Fibroblast of upper back skin (primary cell): ENCODE results near the gene STARD5.

Experiments
- DNase-seq: peaks from one replicate; pipeline ENCODE4 v3.0.0-alpha.2; 2013

Gene STARD5

GRCh38 chr15:81289910-81290309 lies 34.0 kb downstream of the STARD5 start:
- DNase-seq = no peak

- no peak for DNase-seq
Measured at GRCh38 chr15:81288616-81289015, 35.3 kb downstream of the STARD5 start.

DNA sequence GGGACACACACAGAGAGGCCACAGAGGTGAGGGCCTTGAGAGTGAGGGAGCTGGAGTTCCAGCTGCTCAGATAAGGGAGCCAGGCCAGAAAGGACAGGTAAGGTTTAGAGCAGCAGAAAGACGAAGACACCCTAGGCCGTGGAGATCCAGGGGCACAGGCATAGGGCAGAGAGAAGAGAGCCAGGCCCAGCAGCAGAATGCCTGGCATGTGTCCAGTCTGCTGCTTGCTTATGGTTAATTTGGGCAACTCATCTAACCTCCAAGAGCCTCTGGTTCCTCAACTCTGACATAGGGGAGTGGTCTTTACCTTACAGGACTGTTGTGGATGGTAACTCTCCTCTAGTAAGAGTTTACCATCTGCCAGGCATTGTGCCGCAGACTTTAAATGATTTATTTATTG lies 35.9 kb downstream of the STARD5 start:
- no peak for DNase-seq

GRCh38 chr15:81286621-81287121 lies 37.3 kb downstream of the STARD5 start:
- no peak for DNase-seq

- no peak for DNase-seq
Measured at GRCh38 chr15:81285461-81285860, 38.5 kb downstream of the STARD5 start.

DNA sequence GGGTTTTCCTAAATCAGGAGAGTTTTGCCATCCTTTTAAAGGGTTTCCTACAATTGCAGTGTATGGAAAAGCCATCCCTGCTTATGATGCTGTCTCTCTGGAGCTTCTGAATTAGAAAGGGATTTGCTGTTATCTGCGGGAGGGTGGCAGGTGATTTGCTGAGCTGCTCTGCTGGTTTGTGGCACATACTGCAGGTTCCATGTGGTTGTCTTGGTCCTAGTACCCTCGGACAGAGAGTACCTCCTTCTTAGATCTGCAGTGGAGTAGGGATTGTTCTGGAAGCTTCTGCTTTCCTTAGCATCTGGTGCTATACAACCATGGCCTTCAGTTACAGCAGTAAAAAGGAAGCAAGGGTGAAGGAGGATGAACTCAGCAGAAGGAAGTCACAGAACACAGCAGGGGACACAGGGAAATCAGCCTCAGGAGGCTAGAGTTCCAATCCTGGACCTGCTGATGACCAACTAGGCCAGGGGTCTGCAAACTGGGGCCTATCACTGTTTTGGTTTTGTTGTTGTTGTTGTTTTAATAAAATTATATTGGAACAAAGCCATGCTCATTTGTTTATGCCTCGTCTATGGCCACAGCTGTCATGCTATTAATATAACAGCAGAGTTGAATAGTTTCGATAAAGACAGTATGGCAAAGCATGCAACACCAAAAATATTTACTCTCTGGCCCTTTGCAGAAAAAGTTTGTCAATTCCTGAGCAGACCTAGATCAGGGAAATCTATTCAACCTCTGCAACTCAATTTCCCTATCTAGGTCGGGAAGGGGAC lies 39.5 kb downstream of the STARD5 start:
- no peak for DNase-seq

GRCh38 chr15:81282911-81283310 lies 41.0 kb downstream of the STARD5 start:
- no peak for DNase-seq

DNA sequence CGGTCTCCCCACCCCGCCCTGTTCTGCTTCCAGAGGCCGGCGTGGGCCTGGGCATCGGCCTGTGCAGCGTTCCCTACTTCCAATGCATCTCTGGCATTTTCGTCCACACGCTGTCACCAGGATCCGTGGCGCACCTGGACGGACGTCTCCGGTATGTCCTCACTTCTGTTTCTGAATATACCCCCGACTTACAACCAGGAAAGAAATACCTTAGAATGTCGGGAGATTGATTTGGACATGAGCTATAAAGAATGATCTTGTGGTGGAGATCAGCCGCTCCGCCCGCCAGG lies 41.4 kb downstream of the STARD5 start:
- DNase-seq = no peak

DNA sequence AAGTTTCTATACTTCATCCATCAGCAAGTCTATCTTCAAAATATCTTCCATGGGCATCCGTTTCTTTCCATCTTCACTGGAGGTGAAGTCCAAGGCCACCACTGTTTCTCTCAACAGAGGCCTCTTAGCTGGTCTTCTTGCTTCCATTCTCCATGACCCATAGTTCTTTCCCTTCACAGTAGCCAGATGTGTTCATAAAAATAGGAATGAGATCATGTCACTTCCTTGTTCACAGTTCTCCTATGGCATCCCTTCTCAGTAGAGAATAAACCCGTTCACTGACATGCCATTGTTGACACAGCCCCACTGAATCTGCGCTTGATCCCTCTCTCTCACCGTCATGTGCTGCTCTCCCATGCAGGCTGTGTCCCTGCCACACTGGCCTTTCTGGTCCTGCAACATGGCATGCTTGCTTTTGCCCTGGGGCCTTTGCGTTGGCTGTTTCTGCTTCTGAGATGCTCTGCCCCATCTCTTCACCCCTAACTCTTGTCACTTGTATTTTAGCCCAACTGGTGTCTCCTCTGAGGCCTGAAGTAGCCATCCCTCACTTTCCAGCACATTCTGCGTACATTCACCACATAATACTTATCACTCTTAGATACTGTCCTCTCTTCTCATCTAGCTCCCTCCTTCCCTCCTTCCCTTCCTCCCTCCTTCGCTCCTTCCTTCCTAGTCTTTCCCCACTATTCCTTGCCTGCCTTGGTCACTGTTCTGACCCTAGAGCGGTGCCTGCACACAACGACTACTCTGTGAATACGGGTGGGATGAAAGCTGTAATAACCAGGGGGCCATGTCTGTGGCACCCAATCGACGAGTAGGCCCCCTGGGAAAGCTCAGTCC lies 42.0 kb downstream of the STARD5 start:
- DNase-seq = no peak

DNA sequence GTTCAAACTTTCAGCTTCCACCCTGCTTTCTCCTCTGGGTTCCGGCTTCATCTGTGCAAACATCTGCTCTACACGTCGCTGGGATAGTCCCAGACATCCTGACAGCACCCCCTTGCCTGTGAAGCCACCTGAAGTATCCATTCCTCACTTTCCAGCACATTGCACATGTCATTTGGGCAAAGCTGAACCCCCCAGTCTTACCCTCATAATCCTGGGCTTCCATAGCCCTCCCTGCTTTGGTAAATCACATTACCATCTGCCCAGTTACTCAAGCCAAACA lies 42.5 kb downstream of the STARD5 start:
- no peak for DNase-seq

GRCh38 chr15:81280696-81281455 lies 43.1 kb downstream of the STARD5 start:
- DNase-seq = peak; percentile 50

GRCh38 chr15:81279621-81280485 lies 44.1 kb downstream of the STARD5 start:
- no peak for DNase-seq

GRCh38 chr15:81278306-81279029 lies 45.5 kb downstream of the STARD5 start:
- no peak for DNase-seq

DNA sequence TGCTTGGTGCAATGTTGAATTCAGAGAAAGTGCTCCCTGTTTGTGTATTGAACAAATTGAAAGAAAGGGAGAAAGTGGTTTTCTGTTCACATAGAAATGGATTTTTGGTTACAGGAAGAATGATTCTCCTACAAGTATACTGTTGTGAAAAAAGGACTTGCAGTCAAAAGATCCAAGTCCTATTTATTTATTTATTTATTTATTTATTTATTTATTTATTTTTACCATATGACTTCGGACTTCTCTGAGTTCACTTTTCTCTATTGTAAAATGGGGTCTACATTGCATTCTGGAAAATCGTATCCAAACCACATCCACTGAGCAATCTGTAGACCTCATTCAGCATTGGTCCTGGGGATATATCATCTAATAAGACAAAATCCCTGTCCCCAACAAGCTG lies 46.1 kb downstream of the STARD5 start:
- no peak for DNase-seq

- DNase-seq = no peak
Measured at GRCh38 chr15:81276967-81277366, 47.0 kb downstream of the STARD5 start.

DNA sequence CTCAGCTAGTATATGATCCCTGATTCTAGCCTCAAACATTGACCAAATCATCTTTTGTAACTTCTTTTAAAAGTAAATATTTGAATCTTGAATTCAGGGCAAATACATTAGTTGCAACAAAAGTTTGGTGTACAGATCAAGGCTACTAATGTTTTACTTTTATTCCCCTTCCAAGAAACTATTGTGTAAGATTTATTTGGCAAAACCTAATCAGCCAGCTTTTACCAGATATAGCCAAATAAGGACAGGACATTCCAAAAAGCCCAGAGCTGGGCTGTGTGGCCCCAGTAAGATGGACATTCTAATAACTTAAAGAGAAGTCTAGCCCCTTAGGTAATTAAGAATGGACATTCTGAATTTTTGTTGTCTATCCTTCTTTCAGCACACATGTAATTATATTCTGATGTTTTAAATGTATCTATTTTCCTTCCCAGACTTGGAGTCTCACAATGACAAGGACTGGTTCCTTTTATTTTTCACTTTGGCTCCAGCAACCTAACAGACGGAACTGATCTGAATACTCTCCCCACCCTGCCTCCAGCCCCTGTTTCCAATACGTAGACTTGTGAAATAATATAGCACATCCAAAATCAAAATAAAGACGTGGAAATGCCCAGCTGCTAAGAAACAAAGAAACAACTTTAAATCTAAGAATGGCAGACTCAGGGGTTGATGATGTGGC lies 48.1 kb downstream of the STARD5 start:
- DNase-seq = peak; percentile 54

DNA sequence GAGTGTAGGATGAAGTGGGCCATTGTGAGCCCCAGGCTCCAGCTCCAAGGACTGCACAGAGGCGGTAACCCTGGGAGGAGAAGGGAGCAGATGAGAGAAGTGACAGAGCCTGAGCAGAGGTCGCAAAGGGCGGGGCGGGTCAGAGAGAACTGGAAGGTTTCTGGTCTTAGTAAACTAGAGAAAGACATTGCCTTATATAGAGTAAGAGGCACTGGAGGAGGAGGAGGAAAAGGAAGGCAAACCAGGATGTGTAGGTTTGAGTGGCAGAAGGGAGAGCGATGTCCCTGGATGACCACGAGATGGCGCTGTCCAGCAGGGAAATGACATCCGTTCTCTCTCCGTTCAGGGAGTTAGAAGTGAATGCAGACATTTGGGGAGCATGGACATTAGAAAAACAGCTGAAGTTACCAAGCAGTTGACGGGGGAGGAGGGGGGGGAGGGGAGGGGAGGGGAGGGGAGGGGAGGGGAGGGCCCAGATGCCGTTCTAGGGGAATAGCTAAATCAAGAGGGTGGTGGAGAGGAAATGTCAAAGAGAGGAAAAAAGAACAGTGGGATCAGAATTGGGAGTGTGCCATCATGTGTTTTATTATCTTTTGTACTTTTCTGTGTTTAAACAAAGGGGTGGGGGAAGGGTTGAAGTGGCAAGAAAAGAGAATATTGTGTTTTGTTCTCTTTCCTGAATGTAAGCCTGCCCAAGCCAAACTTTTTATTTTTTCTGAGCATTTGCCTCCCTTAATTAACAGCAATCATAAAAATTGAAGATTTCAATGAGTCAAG lies 48.8 kb downstream of the STARD5 start:
- DNase-seq = peak; percentile 88

- DNase-seq = no peak
Measured at GRCh38 chr15:81274255-81274654, 49.7 kb downstream of the STARD5 start.

DNA sequence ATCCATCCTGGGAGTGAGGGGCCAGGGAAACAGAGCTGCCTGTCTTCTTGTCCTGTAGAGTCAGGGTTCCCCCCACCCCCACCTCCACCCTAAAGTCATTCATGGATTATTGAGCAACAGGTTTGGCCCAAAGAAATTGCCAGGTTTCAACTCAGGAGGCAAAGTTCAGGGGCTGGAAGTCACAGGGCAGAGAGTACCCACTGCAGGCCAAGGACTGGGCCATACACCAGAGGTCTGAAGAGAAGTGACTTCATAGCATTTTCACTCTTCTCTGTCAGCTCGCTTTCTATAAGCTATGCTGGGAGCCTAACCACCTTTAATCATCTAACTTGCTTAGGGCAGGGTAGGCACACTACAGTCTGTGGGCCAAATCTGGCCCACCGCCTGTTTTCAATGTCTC lies 50.1 kb downstream of the STARD5 start:
- DNase-seq = no peak

DNA sequence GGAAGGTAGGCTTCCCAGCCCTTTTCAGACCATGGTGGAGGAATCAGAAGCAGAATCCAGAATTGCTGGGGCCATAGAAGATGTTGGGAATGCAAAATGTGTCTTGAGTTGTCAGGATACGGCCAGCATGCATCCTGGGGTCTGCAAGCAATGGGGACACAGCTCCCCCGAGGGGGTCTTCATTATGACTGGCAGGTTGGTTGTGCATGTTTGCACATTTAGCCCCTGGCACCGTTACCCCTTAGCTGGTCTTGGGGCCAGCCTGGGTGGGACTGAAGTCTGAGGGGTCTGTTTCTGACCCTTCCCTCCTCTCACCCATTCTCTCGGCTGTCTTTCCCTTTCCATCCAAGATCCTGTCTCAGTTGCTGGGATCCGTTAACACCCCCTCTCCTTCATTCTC lies 50.7 kb downstream of the STARD5 start:
- no peak for DNase-seq
